ENCODE results near the gene ODF4.

Gene ODF4

DNA sequence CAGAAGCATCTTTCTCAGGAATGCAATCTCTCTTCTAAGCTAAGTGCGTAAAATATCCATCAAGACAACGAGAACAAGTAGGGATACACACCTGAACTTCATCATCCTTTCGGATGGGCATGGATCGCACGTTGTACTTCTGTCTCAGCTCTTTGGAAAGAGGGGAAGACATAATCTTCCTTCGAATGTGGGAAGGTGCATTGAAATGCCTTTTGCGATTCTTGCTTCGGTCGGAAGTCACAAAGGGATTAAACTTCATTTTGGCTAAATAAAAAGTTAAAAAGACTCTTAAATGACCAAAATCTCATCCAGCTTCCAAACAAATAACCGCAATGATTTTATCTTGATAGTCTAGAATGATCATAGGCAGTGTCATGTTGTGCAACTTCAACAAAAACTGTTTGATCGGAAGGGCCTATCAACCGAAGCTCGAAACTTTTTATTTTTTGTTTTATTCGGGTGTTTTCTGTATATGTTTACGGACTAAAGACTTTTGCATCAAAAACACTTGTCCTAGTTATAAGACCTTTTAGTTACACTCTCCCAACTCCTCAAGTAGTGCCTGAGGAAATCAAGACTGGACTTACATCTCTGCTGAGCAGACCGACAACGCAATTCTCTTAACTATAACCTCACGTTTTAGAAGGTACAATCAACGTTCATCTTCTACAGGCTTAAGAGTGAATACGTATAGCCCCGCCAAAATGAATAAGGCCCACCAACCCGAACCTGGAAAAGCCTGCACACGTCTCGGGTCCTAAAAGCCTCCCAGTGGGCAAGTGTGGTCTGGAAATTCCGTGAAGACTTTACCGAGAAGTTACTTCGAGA is 42.6 kb downstream of the ODF4 start:
- no peak for DNase-seq (ENCODE audit: extremely low read depth, low read depth)
- TF ChIP-seq, protein P1, sequence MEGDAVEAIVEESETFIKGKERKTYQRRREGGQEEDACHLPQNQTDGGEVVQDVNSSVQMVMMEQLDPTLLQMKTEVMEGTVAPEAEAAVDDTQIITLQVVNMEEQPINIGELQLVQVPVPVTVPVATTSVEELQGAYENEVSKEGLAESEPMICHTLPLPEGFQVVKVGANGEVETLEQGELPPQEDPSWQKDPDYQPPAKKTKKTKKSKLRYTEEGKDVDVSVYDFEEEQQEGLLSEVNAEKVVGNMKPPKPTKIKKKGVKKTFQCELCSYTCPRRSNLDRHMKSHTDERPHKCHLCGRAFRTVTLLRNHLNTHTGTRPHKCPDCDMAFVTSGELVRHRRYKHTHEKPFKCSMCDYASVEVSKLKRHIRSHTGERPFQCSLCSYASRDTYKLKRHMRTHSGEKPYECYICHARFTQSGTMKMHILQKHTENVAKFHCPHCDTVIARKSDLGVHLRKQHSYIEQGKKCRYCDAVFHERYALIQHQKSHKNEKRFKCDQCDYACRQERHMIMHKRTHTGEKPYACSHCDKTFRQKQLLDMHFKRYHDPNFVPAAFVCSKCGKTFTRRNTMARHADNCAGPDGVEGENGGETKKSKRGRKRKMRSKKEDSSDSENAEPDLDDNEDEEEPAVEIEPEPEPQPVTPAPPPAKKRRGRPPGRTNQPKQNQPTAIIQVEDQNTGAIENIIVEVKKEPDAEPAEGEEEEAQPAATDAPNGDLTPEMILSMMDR (IDR thresholded peaks at IDR 0.05; ENCODE audit: low read depth, low read length), result no peak

DNA sequence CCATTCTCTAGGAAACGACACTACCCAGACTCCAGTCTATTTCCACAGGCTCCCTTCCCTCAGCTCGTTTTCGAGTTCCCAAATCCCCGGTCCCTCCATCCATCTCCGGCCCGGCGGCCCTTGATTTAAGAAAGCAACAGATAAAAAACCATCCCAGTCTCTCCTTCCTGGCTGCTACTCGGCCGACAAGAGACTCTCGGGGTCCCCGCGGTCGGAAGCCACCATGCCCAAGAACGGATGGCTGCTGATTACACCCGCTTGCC is 43.2 kb downstream of the ODF4 start:
- TF ChIP-seq, protein P1 (IDR thresholded peaks at IDR 0.05; ENCODE audit: low read depth, low read length), result no peak
- DNase-seq (ENCODE audit: extremely low read depth, low read depth), result no peak

DNA sequence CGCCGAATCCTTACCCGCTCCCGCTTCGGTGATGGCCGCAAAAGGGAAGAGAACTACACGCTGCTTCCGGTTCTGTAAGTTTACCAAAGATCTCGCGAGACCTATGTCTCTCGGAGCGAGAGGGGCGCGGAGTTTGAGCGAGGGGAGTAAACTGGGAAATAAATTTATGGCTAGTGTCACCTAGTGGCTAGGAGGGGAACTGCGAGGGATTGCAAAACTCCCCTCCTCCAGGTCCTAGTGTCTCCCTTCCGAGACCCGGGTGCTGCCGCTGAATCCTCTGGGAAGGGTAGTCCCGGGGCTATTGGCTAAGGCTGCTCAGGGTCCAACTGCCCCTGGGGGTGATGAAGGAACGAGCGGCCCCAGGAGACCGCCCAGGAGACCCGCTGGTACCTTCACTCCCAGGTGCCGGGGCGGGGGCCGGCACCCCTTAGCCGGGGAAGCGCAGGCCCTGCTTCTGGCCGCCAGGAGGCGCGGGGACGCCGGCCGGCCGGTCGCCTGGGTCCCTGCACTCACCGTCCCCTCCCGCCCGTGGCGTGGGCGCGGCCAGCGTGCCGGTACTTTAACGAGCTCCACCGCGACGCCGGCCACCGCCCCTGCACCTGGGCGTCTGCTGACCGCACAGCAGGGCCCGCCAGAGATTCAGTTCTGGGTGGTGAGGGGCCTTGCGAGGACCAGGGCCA is 43.6 kb downstream of the ODF4 start, which contains the start of gene RPL26:
TSS of gene RPL26 (minus strand) at position 51 of the 680 bp plus-strand sequence. CDS start 883 bp downstream, outside the sequence.
- TF ChIP-seq, protein P1 (IDR thresholded peaks at IDR 0.05; ENCODE audit: low read depth, low read length), result peak; percentile 81
- DNase-seq (ENCODE audit: extremely low read depth, low read depth), result peak; percentile 96

DNA sequence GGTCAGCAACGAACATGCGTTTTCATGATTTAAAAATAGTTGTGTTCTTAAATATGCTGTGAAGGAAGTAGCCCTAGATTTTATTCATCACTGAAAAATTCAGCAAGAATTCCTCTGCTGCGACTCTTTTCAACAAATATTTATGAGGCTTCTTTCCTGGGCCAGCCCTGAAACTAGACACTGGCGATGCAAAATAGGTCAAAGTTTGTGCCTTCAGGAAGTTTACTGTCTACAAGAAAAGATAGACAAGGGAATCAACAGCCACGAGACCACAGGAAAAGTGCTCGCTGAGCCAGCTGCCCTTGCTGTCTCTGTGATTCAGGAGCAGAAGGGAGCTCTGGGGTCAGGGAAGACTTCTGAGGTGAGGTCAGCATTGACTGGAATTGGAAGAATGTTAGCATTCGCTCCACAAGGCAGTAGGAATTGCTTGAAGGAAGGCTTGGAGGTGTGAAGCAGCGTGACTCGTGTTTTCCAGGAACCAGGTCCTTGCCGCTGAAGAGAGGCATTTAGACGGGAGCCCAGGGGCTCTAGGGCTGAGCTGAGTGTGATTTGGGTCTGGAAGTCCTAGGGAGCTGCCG is 45.2 kb downstream of the ODF4 start:
- TF ChIP-seq, protein P1 (IDR thresholded peaks at IDR 0.05; ENCODE audit: low read depth, low read length), result no peak
- peak; percentile 38 for DNase-seq (ENCODE audit: extremely low read depth, low read depth)

GRCh38 chr17:8386841-8387240 is 47.2 kb downstream of the ODF4 start:
- no peak for DNase-seq (ENCODE audit: extremely low read depth, low read depth)

DNA sequence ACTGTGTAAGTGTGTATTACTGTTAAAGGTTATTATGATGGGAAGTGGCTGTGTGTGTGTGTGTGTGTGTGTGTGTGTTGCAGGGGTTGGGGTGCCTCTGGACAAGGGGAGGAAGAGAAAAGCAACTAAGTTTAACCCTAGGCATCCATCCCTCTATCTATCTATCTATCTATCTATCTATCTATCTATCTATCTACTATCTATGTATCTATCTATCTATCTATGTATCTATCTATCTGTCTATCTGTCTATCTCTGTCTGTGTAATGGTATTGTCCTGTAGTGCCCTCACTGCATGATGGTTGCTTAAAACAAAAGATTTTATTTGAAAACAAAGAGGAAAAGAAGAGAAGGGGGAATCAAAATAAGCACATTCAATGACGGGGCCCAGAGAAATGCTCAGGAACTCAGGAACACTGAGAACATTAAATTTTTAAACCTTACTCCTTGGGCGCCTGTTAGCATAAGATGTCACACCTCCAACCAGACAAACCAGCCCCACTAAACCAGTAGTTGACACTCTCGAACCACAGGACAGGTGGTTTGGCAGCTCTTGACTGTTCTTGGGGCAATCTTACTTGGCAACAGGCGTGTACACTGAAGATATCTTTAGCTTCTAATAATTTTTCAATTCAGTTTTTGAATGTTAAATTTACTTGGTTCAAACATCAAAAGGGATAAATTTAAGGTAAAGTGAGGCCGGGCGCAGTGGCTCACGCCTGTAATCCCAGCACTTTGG is 48.4 kb downstream of the ODF4 start:
- TF ChIP-seq, protein P1 (IDR thresholded peaks at IDR 0.05; ENCODE audit: low read depth, low read length), result no peak
- no peak for DNase-seq (ENCODE audit: extremely low read depth, low read depth)

More at GRCh38 chr17:8386841-8387240, 47.2 kb downstream of the ODF4 start:
- TF ChIP-seq, protein P1 (IDR thresholded peaks at IDR 0.05; ENCODE audit: low read depth, low read length), result no peak
